AG10803 (cell line): ENCODE measurements around the gene IFT57.

ENCODE experiments used
- DNase-seq: peaks from one replicate; pipeline ENCODE4 v3.0.0; 2010; ENCODE audit warnings: low read depth
- H3K4me3 ChIP-seq: 2 replicates; pipeline ENCODE4 v1.5.1; 2011; ENCODE audit warnings: mild to moderate bottlenecking, low read length, control low read depth
- TF ChIP-seq, protein P1 (sequence below): conservative IDR thresholded peaks from 2 replicates; pipeline ENCODE4 v1.5.1; 2011; ENCODE audit warnings: mild to moderate bottlenecking, low read length, control low read depth, inconsistent platforms

Gene IFT57

DNA sequence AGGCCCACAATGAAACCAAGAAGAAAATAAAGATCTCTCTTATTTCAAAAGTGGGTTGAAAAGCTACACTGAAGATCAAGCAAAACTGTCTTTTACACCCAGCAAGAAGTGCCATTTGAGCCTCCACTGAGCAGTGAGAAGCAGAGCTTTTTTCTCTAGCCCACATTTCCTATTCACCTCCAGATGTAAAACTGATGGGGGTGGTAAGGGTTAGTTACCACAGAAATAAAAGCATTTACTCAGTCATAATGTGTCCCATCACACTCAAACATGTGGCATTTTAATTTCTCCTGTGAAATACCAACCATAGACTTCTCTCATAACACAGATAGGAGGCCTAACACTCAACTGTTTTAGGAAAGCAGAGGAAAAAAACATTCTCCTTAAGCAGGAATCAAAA, 21.0 kb downstream of the IFT57 start:
- no peak overlapping the region for H3K4me3 ChIP-seq
- DNase-seq = peak; percentile 34
- TF ChIP-seq, protein P1, sequence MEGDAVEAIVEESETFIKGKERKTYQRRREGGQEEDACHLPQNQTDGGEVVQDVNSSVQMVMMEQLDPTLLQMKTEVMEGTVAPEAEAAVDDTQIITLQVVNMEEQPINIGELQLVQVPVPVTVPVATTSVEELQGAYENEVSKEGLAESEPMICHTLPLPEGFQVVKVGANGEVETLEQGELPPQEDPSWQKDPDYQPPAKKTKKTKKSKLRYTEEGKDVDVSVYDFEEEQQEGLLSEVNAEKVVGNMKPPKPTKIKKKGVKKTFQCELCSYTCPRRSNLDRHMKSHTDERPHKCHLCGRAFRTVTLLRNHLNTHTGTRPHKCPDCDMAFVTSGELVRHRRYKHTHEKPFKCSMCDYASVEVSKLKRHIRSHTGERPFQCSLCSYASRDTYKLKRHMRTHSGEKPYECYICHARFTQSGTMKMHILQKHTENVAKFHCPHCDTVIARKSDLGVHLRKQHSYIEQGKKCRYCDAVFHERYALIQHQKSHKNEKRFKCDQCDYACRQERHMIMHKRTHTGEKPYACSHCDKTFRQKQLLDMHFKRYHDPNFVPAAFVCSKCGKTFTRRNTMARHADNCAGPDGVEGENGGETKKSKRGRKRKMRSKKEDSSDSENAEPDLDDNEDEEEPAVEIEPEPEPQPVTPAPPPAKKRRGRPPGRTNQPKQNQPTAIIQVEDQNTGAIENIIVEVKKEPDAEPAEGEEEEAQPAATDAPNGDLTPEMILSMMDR = no peak

DNA sequence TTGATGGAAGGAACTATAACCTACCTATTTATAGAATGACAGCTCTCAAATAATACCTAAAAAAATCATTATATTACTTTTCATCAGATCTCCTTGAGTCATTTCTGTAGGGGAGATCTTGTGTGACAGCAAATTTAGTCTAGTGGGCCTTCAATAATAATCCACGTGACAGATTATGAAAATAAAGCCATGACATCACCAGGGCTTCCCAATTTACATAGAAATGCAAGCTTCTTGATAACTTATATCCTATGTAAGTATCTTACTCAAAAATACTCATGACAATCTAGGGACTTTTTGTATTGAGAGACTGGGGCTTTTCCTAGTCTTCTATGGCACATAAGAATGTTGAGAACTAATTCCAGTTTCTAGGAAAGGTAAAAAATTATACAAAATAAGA, 21.6 kb downstream of the IFT57 start:
- TF ChIP-seq, protein P1 = no peak
- no peak overlapping the region for H3K4me3 ChIP-seq
- DNase-seq = no peak

GRCh38 chr3:108200024-108200423, 22.2 kb downstream of the IFT57 start:
- no peak overlapping the region for H3K4me3 ChIP-seq
- DNase-seq = no peak
- TF ChIP-seq, protein P1 = no peak

DNA sequence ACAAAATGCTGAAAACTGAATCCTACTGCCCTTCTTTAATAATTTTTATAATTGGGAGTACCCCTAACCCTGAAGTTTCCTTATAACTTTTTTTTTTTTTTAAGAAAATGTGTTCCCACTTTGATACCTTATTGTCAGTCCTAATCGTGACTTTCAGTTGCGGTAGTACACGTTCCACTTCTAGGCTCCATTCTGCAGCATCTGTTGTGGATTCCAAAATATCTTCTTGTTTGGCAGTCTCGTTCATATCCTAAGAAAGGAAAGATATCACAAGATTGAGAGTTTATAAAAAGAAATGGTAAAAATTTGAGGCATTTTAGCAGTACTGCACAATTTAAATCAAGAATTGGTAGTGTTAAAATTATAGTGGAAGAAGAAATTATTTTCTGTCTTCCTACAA, 30.8 kb downstream of the IFT57 start:
- no peak overlapping the region for H3K4me3 ChIP-seq
- DNase-seq = no peak
- TF ChIP-seq, protein P1 = no peak

GRCh38 chr3:108190346-108190745, 31.9 kb downstream of the IFT57 start:
- DNase-seq = no peak
- TF ChIP-seq, protein P1 = no peak
- H3K4me3 ChIP-seq = no peak overlapping the region

- TF ChIP-seq, protein P1 = no peak
- H3K4me3 ChIP-seq = no peak overlapping the region
- DNase-seq = no peak
These were observed 32.8 kb downstream of the IFT57 start for GRCh38 chr3:108189440-108189839.

DNA sequence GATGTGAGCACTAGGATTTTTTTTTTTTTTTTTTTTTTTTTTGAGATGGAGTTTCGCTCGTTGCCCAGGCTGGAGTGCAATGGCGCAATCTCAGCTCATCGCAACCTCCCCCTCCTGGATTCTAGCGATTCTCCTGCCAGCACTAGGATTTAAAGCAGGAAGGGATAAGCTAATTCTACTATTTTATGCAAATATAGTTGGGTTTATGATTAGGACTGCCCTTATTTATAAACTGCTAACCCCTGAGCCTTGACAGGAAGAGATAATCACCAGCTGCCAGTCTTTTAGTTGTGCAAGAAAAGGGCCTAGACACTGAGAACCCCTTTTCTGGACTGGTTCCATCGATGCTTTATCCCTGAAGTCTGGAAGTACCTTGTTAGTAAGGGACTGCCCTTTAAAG, 36.7 kb downstream of the IFT57 start:
- TF ChIP-seq, protein P1 = no peak
- H3K4me3 ChIP-seq = no peak overlapping the region

More for the DNA sequence above, 36.7 kb downstream of the IFT57 start:
- no peak for DNase-seq
